ENCODE measurements around the gene XRCC3.

Gene XRCC3

GRCh38 chr14:103707329-103708263, 7.7 kb downstream of the XRCC3 start:
- Histone ChIP-seq H3K9ac (ENCODE audit: low read length in 5 of 5) (no peak overlapping the region), H3K27me3 (ENCODE audit: control insufficient read depth in 5 of 5, insufficient read depth in 4 of 5, low read length in 5 of 5) (no peaks in the 10 kb centered on the region), H3K9me3 (ENCODE audit: control insufficient read depth in 5 of 5, low read length in 5 of 5) (no peaks in the 10 kb centered on the region), H3K4me1 (ENCODE audit: control insufficient read depth in 5 of 5, insufficient read depth in 5 of 5, low read length in 5 of 5) (peaks cover 6 to 63% (median 32%) of the 10 kb centered on the region in 5 donors), H3K4me3 (ENCODE audit: low read depth in 1 of 5, low read length in 5 of 5) (no peak overlapping the region), H3K27ac (ENCODE audit: low read depth, low read length) (no peak overlapping the region), H3K36me3 (ENCODE audit: control insufficient read depth in 5 of 5, insufficient read depth in 5 of 5, low read length in 5 of 5) (peaks cover 0 to 41% (median 30%) of the 10 kb centered on the region in 5 donors)

- Histone ChIP-seq H3K27me3 (ENCODE audit: control insufficient read depth in 5 of 5, insufficient read depth in 4 of 5, low read length in 5 of 5) (no peaks in the 10 kb centered on the region), H3K4me1 (ENCODE audit: control insufficient read depth in 5 of 5, insufficient read depth in 5 of 5, low read length in 5 of 5) (peaks cover 3 to 62% (median 32%) of the 10 kb centered on the region in 5 donors), H3K36me3 (ENCODE audit: control insufficient read depth in 5 of 5, insufficient read depth in 5 of 5, low read length in 5 of 5) (peaks cover 0 to 49% (median 39%) of the 10 kb centered on the region in 5 donors), H3K4me3 (ENCODE audit: low read depth in 1 of 5, low read length in 5 of 5) (no peak overlapping the region), H3K27ac (ENCODE audit: low read depth, low read length) (no peak overlapping the region), H3K9me3 (ENCODE audit: control insufficient read depth in 5 of 5, low read length in 5 of 5) (no peaks in the 10 kb centered on the region), H3K9ac (ENCODE audit: low read length in 5 of 5) (no peak overlapping the region)
These were observed 8.5 kb downstream of the XRCC3 start for GRCh38 chr14:103706551-103707328.

GRCh38 chr14:103705504-103706284, 9.6 kb downstream of the XRCC3 start:
- no peaks in the 10 kb centered on the region for H3K9me3 ChIP-seq (ENCODE audit: control insufficient read depth in 5 of 5, low read length in 5 of 5)
- H3K36me3 ChIP-seq (ENCODE audit: control insufficient read depth in 5 of 5, insufficient read depth in 5 of 5, low read length in 5 of 5), result peaks cover 0 to 58% (median 44%) of the 10 kb centered on the region in 5 donors
- peak overlapping the region; percentile 16 for H3K27ac ChIP-seq (ENCODE audit: low read depth, low read length)
- H3K4me1 ChIP-seq (ENCODE audit: control insufficient read depth in 5 of 5, insufficient read depth in 5 of 5, low read length in 5 of 5), result peaks cover 0 to 62% (median 35%) of the 10 kb centered on the region in 5 donors
- peak overlapping the region in 3 of 5 donors; percentile 6 to 21 (median 18) for H3K4me3 ChIP-seq (ENCODE audit: low read depth in 1 of 5, low read length in 5 of 5)
- H3K9ac ChIP-seq (ENCODE audit: low read length in 5 of 5), result no peak overlapping the region
- H3K27me3 ChIP-seq (ENCODE audit: control insufficient read depth in 5 of 5, insufficient read depth in 4 of 5, low read length in 5 of 5), result no peaks in the 10 kb centered on the region

- Histone ChIP-seq H3K36me3 (ENCODE audit: control insufficient read depth in 5 of 5, insufficient read depth in 5 of 5, low read length in 5 of 5) (peaks cover 0 to 63% (median 46%) of the 10 kb centered on the region in 5 donors), H3K9me3 (ENCODE audit: control insufficient read depth in 5 of 5, low read length in 5 of 5) (no peaks in the 10 kb centered on the region), H3K9ac (ENCODE audit: low read length in 5 of 5) (peak overlapping the region in 1 of 5 donors; percentile 13), H3K4me3 (ENCODE audit: low read depth in 1 of 5, low read length in 5 of 5) (no peak overlapping the region), H3K27me3 (ENCODE audit: control insufficient read depth in 5 of 5, insufficient read depth in 4 of 5, low read length in 5 of 5) (no peaks in the 10 kb centered on the region), H3K27ac (ENCODE audit: low read depth, low read length) (no peak overlapping the region), H3K4me1 (ENCODE audit: control insufficient read depth in 5 of 5, insufficient read depth in 5 of 5, low read length in 5 of 5) (peaks cover 0 to 68% (median 41%) of the 10 kb centered on the region in 5 donors)
These were observed 10.1 kb downstream of the XRCC3 start for GRCh38 chr14:103705118-103705503.

- H3K36me3 ChIP-seq (ENCODE audit: control insufficient read depth in 5 of 5, insufficient read depth in 5 of 5, low read length in 5 of 5), result peaks cover 0 to 68% (median 48%) of the 10 kb centered on the region in 5 donors
- H3K27ac ChIP-seq (ENCODE audit: low read depth, low read length), result no peak overlapping the region
- H3K9ac ChIP-seq (ENCODE audit: low read length in 5 of 5), result peak overlapping the region in 1 of 5 donors; percentile 13
- no peak overlapping the region for H3K4me3 ChIP-seq (ENCODE audit: low read depth in 1 of 5, low read length in 5 of 5)
- H3K9me3 ChIP-seq (ENCODE audit: control insufficient read depth in 5 of 5, low read length in 5 of 5), result no peaks in the 10 kb centered on the region
- peaks cover 0 to 72% (median 45%) of the 10 kb centered on the region in 5 donors for H3K4me1 ChIP-seq (ENCODE audit: control insufficient read depth in 5 of 5, insufficient read depth in 5 of 5, low read length in 5 of 5)
- H3K27me3 ChIP-seq (ENCODE audit: control insufficient read depth in 5 of 5, insufficient read depth in 4 of 5, low read length in 5 of 5), result no peaks in the 10 kb centered on the region
These were observed 10.5 kb downstream of the XRCC3 start for GRCh38 chr14:103704708-103705107.

GRCh38 chr14:103703433-103704385, 11.5 kb downstream of the XRCC3 start:
- H3K4me3 ChIP-seq (ENCODE audit: low read depth in 1 of 5, low read length in 5 of 5), result peak overlapping the region in 1 of 5 donors; percentile 14
- no peaks in the 10 kb centered on the region for H3K27me3 ChIP-seq (ENCODE audit: control insufficient read depth in 5 of 5, insufficient read depth in 4 of 5, low read length in 5 of 5)
- no peak overlapping the region for H3K27ac ChIP-seq (ENCODE audit: low read depth, low read length)
- peaks cover 0 to 78% (median 58%) of the 10 kb centered on the region in 5 donors for H3K36me3 ChIP-seq (ENCODE audit: control insufficient read depth in 5 of 5, insufficient read depth in 5 of 5, low read length in 5 of 5)
- no peaks in the 10 kb centered on the region for H3K9me3 ChIP-seq (ENCODE audit: control insufficient read depth in 5 of 5, low read length in 5 of 5)
- H3K4me1 ChIP-seq (ENCODE audit: control insufficient read depth in 5 of 5, insufficient read depth in 5 of 5, low read length in 5 of 5), result peaks cover 0 to 72% (median 52%) of the 10 kb centered on the region in 5 donors
- H3K9ac ChIP-seq (ENCODE audit: low read length in 5 of 5), result peak overlapping the region in 1 of 5 donors; percentile 53

- no peak overlapping the region for H3K4me3 ChIP-seq (ENCODE audit: low read depth in 1 of 5, low read length in 5 of 5)
- H3K27me3 ChIP-seq (ENCODE audit: control insufficient read depth in 5 of 5, insufficient read depth in 4 of 5, low read length in 5 of 5), result no peaks in the 10 kb centered on the region
- peaks cover 0 to 81% (median 52%) of the 10 kb centered on the region in 5 donors for H3K36me3 ChIP-seq (ENCODE audit: control insufficient read depth in 5 of 5, insufficient read depth in 5 of 5, low read length in 5 of 5)
- no peaks in the 10 kb centered on the region for H3K9me3 ChIP-seq (ENCODE audit: control insufficient read depth in 5 of 5, low read length in 5 of 5)
- H3K4me1 ChIP-seq (ENCODE audit: control insufficient read depth in 5 of 5, insufficient read depth in 5 of 5, low read length in 5 of 5), result peaks cover under 1 to 76% (median 55%) of the 10 kb centered on the region in 5 donors
- H3K9ac ChIP-seq (ENCODE audit: low read length in 5 of 5), result no peak overlapping the region
- H3K27ac ChIP-seq (ENCODE audit: low read depth, low read length), result no peak overlapping the region
These were observed 12.5 kb downstream of the XRCC3 start for GRCh38 chr14:103702497-103703432.

GRCh38 chr14:103702095-103702494, 13.2 kb downstream of the XRCC3 start:
- Histone ChIP-seq H3K27ac (ENCODE audit: low read depth, low read length) (no peak overlapping the region), H3K9me3 (ENCODE audit: control insufficient read depth in 5 of 5, low read length in 5 of 5) (no peaks in the 10 kb centered on the region), H3K9ac (ENCODE audit: low read length in 5 of 5) (no peak overlapping the region), H3K36me3 (ENCODE audit: control insufficient read depth in 5 of 5, insufficient read depth in 5 of 5, low read length in 5 of 5) (peaks cover 0 to 80% (median 49%) of the 10 kb centered on the region in 5 donors), H3K27me3 (ENCODE audit: control insufficient read depth in 5 of 5, insufficient read depth in 4 of 5, low read length in 5 of 5) (no peaks in the 10 kb centered on the region), H3K4me3 (ENCODE audit: low read depth in 1 of 5, low read length in 5 of 5) (no peak overlapping the region), H3K4me1 (ENCODE audit: control insufficient read depth in 5 of 5, insufficient read depth in 5 of 5, low read length in 5 of 5) (peaks cover 6 to 83% (median 62%) of the 10 kb centered on the region in 5 donors)

Data from subcutaneous abdominal adipose tissue (tissue), 5 donors.